B cell (primary cell): ENCODE results near the gene HCN2. TPM values are rescaled to one million over a fixed set of nuclear protein-coding genes. Genes with fewer than 3 reads are reported as not detected.

ENCODE experiments used
- ATAC-seq: fragments of 200-7000 bp; cut with Tn5 transposase; one replicate; pipeline ENCODE4 v1.10.0; 2021; ENCODE audit warnings: low read depth, mild to moderate bottlenecking, moderate number of reproducible peaks, moderate library complexity
- CTCF ChIA-PET: fragments of 350-600 bp; sonication (Branson Sonifier 250); formaldehyde crosslinking; loops from one replicate; lab custom pipeline; 2021; ENCODE audit warnings: antibody characterized with exemption, inconsistent platforms; lab: Charles Lee
- POLR2A ChIA-PET: fragments of 350-600 bp; sonication (Branson Sonifier 250); formaldehyde crosslinking; loops from one replicate; lab custom pipeline; 2021; ENCODE audit warnings: antibody characterized with exemption; lab: Charles Lee
- DNase-seq: peaks from one replicate; pipeline ENCODE4 v3.0.0; 2013
- H2AFZ ChIP-seq: 2 replicates; pipeline ENCODE4 v1.6.1; 2012; ENCODE audit warnings: mild to moderate bottlenecking, low read depth, low read length; ENCODE audit not compliant: insufficient read depth, poor library complexity, severe bottlenecking
- H3K27ac ChIP-seq, 2 donors: 1 replicate in 1 of 2; 2 replicates in 1 of 2; pipeline ENCODE4 v1.5.1; 2012 to 2013; ENCODE audit warnings: low read length in 2 of 2, mild to moderate bottlenecking in 2 of 2, moderate library complexity in 1 of 2
- H3K27me3 ChIP-seq, 4 experiments: fragments of 200-600 bp in 1 of 4; sonication (generic) in 1 of 4; replicated peaks in 1 of 4; 1 replicate in 2 of 4; 2 replicates in 2 of 4; pipeline versions ENCODE4 v1.6.1 to v1.7.0; 2013 to 2016; ENCODE audit warnings: low read length in 3 of 4, mild to moderate bottlenecking in 2 of 4, mixed read lengths in 1 of 4, moderate library complexity in 1 of 4; ENCODE audit not compliant: insufficient read depth in 4 of 4, control insufficient read depth in 3 of 4; ENCODE audit errors: control extremely low read depth in 1 of 4
- H3K36me3 ChIP-seq, 2 experiments: replicated peaks in 1 of 2; 1 replicate in 1 of 2; 2 replicates in 1 of 2; pipeline versions ENCODE4 v1.6.1 to v1.7.1; 2013; ENCODE audit warnings: low read length in 1 of 2; ENCODE audit not compliant: insufficient read depth in 2 of 2, control insufficient read depth in 1 of 2; ENCODE audit errors: control extremely low read depth in 1 of 2, extremely low read depth in 1 of 2
- H3K4me1 ChIP-seq, 2 donors: fragments of 200-600 bp in 1 of 2; sonication (generic) in 1 of 2; 1 replicate in 1 of 2; 2 replicates in 1 of 2; pipeline versions ENCODE4 v1.5.1 to v1.6.1; 2013 to 2017; ENCODE audit warnings: low read length in 2 of 2; ENCODE audit not compliant: control insufficient read depth in 2 of 2, insufficient read depth in 2 of 2
- H3K4me2 ChIP-seq: replicated peaks from 2 replicates; pipeline ENCODE3; 2012; ENCODE audit warnings: mild to moderate bottlenecking, low read depth, low read length; ENCODE audit not compliant: poor library complexity, severe bottlenecking
- H3K4me3 ChIP-seq, 5 experiments: fragments of 200-600 bp in 1 of 5; sonication (generic) in 1 of 5; 1 replicate in 3 of 5; 2 replicates in 2 of 5; pipeline versions ENCODE4 v1.5.1 to v1.7.0; 2011 to 2016; ENCODE audit warnings: low read length in 4 of 5, mild to moderate bottlenecking in 4 of 5, low read depth in 2 of 5, control low read depth in 1 of 5, moderate library complexity in 1 of 5; ENCODE audit not compliant: insufficient read depth in 1 of 5; ENCODE audit errors: control extremely low read depth in 1 of 5, extremely low read depth in 1 of 5
- H3K79me2 ChIP-seq: fragments of 200-600 bp; sonication (generic); one replicate; pipeline ENCODE4 v1.6.0; 2016; ENCODE audit warnings: low read length; ENCODE audit not compliant: control insufficient read depth, insufficient read depth
- H3K9ac ChIP-seq: fragments of 200-600 bp; sonication (generic); 2 replicates; pipeline ENCODE4 v1.6.1; 2017; ENCODE audit warnings: mild to moderate bottlenecking, low read length, moderate library complexity
- H3K9me3 ChIP-seq, 3 donors: one replicate each; pipeline versions ENCODE4 v1.6.1 to v1.7.1; 2013; ENCODE audit warnings: low read length in 2 of 3; ENCODE audit not compliant: control insufficient read depth in 2 of 3, insufficient read depth in 1 of 3; ENCODE audit errors: control extremely low read depth in 1 of 3
- H4K20me1 ChIP-seq: 2 replicates; pipeline ENCODE4 v1.6.0; 2012; ENCODE audit warnings: mild to moderate bottlenecking, low read length; ENCODE audit not compliant: insufficient read depth, control insufficient read depth, poor library complexity, severe bottlenecking
- H3K27ac Mint-ChIP-seq: one replicate; pipeline ENCODE4 v1.8.0; 2021; ENCODE audit warnings: mixed read lengths
- H3K27me3 Mint-ChIP-seq: one replicate; pipeline ENCODE4 v1.8.0; 2021; ENCODE audit warnings: mixed read lengths
- H3K4me1 Mint-ChIP-seq: one replicate; pipeline ENCODE4 v1.8.0; 2021; ENCODE audit warnings: mixed read lengths
- H3K4me3 Mint-ChIP-seq: one replicate; pipeline ENCODE4 v1.8.0; 2021; ENCODE audit warnings: mixed read lengths
- H3K9me3 Mint-ChIP-seq: one replicate; pipeline ENCODE4 v1.8.0; 2022; ENCODE audit warnings: mixed read lengths; ENCODE audit not compliant: insufficient read depth
- EZH2 ChIP-seq: IDR thresholded peaks from 2 replicates; pipeline ENCODE4 v1.6.1; 2012; ENCODE audit warnings: borderline replicate concordance, low read depth, mild to moderate bottlenecking, moderate library complexity, low read length; ENCODE audit not compliant: insufficient read depth, poor library complexity, severe bottlenecking
- WGBS: methylation state at CpG from one replicate; pipeline ENCODE4 v1.1.5; 2013; ENCODE audit warnings: missing lambda C conversion rate; ENCODE audit not compliant: insufficient coverage; 5-methylcytosine and 5-hydroxymethylcytosine counted together
- intact Hi-C: fragments of 100-400 bp; cut with micrococcal nuclease; formaldehyde crosslinking; loops from one replicate; pipeline ENCODE4 v1.10.0; 2022
- polyA plus RNA-seq: library from polyadenylated mRNA; depleted of rRNA; stranded (reverse); fragments of >200 nt; gene quantifications from 2 replicates; pipeline ENCODE4 v1.2.3, GENCODE V29; 2012
- total RNA-seq, 2 donors: library from RNA; stranded (reverse); fragments of 120-200 nt in 1 of 2; gene quantifications; 1 replicate in 1 of 2; 2 replicates in 1 of 2; pipeline versions ENCODE4 v1.2.3 to v1.2.4, GENCODE V29; 2013 to 2022
- TF ChIP-seq, protein P1 (sequence below): fragments of 200-600 bp; IDR thresholded peaks from one replicate; pipeline ENCODE4 v1.8.0; 2022; ENCODE audit warnings: antibody characterized with exemption, mild to moderate bottlenecking

HCN2 gene
- total and polyA plus RNA-seq, 2 donors (not counting 1 experiment from before 2014, with no cell fraction given): 0.27 to 0.57 TPM

- Mint-ChIP-seq H3K27ac (no peak overlapping the region), H3K4me1 (peaks cover 8% of the 10 kb centered on the region), H3K9me3 (no peaks in the 10 kb centered on the region), H3K4me3 (no peak overlapping the region), H3K27me3 (peaks cover 7% of the 10 kb centered on the region)
- Histone ChIP-seq H3K4me3 (no peak overlapping the region), H3K9me3 (no peaks in the 10 kb centered on the region), H3K9ac (no peak overlapping the region), H3K4me2 (no peak overlapping the region), H3K4me1 (peaks cover 0 to 4% of the 10 kb centered on the region in 2 donors), H3K36me3 (peaks cover 0 to 25% of the 10 kb centered on the region in 2 experiments), H3K27ac (no peak overlapping the region), H4K20me1 (peaks cover 4% of the 10 kb centered on the region), H2AFZ (no peak overlapping the region), H3K27me3 (peaks cover 0 to 9% (median 2%) of the 10 kb centered on the region in 4 experiments), H3K79me2 (no peaks in the 10 kb centered on the region)
- ChIA-PET POLR2A (interaction anchor here (0.6 to 0.7 kb wide), 4 partner anchors 17 to 429 kb away, joined by 3 to 8 read pairs (median 4); no protein-coding TSS in a partner anchor), CTCF (interaction anchor here (0.7 kb wide), 1 partner anchor 115 kb away, joined by 3 read pairs; no protein-coding TSS in a partner anchor)
- ATAC-seq: peak; percentile 60
- 91% methylated on average over 43 of the region's 58 CpGs for WGBS
- DNase-seq: no peak
- no peak for TF ChIP-seq EZH2
- TF ChIP-seq, protein P1, sequence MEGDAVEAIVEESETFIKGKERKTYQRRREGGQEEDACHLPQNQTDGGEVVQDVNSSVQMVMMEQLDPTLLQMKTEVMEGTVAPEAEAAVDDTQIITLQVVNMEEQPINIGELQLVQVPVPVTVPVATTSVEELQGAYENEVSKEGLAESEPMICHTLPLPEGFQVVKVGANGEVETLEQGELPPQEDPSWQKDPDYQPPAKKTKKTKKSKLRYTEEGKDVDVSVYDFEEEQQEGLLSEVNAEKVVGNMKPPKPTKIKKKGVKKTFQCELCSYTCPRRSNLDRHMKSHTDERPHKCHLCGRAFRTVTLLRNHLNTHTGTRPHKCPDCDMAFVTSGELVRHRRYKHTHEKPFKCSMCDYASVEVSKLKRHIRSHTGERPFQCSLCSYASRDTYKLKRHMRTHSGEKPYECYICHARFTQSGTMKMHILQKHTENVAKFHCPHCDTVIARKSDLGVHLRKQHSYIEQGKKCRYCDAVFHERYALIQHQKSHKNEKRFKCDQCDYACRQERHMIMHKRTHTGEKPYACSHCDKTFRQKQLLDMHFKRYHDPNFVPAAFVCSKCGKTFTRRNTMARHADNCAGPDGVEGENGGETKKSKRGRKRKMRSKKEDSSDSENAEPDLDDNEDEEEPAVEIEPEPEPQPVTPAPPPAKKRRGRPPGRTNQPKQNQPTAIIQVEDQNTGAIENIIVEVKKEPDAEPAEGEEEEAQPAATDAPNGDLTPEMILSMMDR: no peak
- intact Hi-C loops: no loop called here
These were observed 27.3 kb downstream of the HCN2 start for GRCh38 chr19:616747-617526.
